HG03103 (cell line): ENCODE measurements around the gene PMF1.

Experiments used
- ATAC-seq: cut with Tn5 transposase; IDR thresholded peaks from one replicate; pipeline ENCODE4 v1.9.1; 2021; ENCODE audit warnings: low read depth; ENCODE audit not compliant: unreplicated experiment

The PMF1 gene

DNA sequence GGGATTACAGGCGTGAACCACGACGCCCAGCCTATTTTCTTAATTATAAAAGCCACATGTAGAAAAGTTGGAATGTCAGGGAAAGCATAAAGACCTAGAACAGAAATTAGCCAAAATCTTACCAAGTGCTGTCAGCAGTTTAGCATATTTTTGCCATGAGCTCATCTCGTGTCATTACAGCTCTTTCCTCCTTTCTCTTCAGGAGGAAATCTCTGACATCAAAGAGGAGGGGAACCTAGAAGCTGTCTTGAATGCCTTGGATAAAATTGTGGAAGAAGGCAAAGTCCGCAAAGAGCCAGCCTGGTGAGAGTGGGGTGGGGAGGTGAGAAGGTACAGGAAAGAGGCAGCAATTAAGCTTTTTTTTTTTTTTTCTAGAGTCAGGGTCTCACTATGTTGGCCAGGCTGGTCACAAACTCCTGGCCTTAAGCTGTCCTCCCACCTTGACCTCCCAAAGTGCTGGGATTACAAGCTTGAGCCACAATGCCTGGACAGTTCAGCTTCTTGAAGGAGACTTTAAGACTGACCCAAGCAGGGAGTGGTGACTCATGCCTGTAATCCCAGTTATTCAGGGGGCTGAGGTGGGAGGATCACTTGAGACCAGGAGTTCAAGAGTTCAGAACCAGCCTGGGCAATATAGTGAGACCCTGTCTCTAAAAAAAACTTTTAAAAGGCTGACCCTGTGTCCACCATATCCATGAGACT lies 20.8 kb downstream of the PMF1 start:
- no peak for ATAC-seq

DNA sequence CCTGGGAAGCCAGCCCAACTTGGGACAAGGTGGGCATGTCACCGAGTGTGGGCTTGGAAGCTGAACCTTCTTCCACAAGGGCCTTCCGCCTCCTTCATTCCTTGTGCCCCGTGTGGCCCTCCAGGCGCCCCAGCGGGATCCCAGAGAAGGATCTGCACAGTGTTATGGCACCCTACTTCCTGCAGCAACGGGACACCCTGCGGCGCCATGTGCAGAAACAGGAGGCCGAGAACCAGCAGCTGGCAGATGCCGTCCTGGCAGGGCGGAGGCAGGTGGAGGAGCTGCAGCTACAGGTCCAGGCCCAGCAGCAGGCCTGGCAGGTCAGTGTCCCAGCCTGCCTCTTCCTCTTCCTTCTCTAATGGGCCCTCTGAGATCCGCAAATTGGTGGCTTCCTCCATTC lies 23.4 kb downstream of the PMF1 start:
- no peak for ATAC-seq

DNA sequence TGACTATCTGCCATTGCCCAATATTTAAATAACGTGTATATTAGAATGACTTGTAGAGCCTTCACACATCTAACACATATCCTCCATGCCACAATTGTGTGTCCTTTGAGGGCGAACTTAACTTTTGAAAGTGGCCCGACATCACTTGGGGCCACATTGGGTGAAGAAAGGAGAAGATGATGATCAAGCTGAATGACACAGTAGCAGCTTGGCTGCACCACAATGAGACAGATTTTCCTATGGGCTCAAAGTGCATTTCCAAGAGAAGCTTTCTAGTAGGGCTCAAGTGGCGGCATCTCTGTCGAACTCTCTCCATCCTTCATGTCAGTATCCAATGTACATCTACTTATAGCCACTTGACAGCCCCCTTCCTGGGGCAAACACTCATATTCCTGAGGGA lies 25.4 kb downstream of the PMF1 start:
- no peak for ATAC-seq

DNA sequence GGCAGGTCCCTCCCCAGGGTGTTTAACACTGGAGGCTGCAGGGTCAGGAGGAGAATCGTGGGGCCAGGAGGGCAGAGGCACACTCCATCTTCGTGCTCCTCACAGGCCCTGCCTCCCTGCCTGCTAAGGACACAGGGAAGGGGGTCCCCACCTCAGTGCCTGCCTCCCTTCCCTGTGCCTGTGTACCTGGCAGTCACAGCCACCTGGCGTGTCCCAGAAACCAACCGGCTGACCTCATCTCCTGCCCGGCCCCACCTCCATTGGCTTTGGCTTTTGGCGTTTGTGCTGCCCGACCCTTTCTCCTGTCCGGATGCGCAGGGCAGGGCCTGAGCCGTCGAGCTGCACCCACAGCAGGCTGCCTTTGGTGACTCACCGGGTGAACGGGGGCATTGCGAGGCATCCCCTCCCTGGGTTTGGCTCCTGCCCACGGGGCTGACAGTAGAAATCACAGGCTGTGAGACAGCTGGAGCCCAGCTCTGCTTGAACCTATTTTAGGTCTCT lies 28.6 kb downstream of the PMF1 start:
- no peak for ATAC-seq

DNA sequence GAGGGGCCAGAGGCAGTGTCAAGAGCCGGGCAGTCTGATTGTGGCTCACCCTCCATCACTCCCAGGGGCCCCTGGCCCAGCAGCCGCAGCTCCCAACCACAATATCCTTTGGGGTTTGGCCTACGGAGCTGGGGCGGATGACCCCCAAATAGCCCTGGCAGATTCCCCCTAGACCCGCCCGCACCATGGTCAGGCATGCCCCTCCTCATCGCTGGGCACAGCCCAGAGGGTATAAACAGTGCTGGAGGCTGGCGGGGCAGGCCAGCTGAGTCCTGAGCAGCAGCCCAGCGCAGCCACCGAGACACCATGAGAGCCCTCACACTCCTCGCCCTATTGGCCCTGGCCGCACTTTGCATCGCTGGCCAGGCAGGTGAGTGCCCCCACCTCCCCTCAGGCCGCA lies 29.1 kb downstream of the PMF1 start, which contains the start of gene BGLAP:
TSS of gene BGLAP (plus strand) at position 259 of the 400 bp plus-strand sequence. CDS start at position 307, 48 bp downstream.
- ATAC-seq: no peak

DNA sequence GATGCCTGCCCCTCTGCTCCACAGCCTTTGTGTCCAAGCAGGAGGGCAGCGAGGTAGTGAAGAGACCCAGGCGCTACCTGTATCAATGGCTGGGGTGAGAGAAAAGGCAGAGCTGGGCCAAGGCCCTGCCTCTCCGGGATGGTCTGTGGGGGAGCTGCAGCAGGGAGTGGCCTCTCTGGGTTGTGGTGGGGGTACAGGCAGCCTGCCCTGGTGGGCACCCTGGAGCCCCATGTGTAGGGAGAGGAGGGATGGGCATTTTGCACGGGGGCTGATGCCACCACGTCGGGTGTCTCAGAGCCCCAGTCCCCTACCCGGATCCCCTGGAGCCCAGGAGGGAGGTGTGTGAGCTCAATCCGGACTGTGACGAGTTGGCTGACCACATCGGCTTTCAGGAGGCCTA lies 29.9 kb downstream of the PMF1 start:
- no peak for ATAC-seq

DNA sequence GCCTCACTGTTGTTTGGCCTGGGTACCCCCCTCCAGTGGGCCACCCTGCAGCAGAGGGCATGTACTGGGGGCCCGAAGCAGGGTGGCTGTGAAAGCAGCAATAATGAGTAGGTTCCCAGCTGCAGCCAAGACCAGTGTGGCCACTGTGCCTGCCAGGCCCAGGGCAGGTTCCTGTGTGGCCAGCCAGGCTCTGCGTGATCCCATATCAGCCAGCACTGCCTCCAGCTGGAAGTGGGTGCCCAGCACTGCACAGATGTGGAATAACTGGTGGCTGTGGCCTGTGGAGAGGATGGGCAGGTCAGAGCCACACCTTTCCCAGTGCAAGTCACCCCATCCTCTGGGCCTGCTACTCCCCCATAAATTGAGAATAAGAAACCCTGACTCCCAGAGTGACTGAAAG lies 31.3 kb downstream of the PMF1 start:
- ATAC-seq: no peak

DNA sequence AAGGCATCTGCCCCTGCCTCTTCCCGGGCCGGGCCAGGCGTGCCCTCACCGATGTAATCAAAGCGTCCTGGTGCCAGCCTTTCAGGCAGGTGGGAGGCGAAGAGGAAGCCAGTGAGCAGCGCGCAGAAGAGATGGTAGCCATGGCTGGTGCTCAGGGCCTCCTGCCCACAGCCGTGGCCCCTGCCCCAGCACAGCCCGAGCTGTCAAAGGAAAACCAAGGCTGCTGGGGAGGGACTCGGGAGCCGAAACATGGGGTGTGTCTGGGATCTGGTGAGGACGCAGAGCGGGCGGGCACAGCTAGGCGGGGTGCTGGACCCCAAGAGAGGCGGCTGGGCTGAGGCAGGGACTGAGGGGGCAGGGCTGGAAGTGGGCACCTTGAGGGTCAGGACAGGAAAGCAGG lies 31.9 kb downstream of the PMF1 start:
- ATAC-seq: no peak

DNA sequence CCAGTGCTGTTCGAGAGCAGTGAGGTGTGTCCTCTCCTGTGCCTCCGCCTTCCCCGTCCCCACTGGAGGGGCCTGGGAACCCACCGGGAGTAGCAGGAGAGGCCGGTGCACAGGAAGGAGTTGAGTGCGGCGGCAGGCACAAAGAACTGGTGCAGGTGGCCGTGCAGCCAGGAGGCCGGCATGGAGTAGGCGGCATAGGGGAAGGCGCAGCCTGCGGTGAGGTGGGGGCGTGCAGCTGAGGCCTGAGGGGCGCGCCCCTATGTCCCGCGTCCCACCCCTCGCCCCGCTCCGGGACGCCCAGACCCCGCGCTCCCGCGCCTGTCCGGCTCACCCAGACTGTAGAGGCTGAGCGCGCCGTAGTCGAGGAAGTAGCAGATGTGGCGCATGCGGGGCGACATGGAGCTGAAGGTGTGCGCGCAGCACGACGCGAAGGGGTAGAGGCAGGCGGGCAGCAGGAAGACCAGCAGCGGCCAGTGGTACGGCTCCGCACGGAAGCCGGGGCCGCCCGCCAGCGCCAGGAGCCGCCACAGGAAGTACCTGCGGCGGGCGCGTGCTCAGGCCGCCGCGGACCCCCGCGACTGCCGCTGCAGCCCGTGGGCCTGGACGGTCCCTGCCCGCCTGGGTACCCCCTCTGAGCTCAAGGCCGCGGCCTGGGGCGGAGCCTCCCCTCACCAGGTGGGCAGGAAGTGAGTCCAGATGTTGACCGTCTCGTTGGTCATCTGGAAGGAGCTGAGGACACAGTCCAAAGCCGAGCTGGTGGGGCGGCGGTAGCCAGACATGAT lies 32.8 kb downstream of the PMF1 start:
- ATAC-seq: no peak

DNA sequence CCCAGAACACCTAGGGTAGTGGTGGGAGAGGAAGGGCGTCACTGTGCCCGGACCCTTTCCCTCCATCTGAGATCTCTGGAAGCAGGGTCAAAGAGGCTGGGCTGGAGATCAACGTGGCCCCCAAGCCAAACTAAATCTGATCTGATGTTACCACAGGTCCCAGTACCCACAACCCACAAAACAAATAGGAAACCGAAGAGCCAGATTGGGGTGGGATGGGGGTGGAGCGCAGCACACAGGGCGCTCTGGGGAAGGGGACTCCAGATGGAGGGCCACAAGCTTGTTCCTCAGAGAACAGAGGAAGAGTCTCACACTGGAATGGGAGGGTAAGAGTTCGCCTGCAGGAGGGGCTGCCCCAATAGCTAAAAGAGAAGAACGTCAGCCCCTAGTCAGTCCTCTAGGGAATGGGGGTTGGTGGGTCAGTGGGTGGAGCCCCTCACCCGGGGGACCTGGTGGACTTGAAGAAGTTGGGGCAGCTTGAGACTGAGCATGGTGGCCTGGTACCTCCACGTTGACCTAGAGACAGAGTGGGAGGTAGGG lies 33.5 kb downstream of the PMF1 start:
- no peak for ATAC-seq

DNA sequence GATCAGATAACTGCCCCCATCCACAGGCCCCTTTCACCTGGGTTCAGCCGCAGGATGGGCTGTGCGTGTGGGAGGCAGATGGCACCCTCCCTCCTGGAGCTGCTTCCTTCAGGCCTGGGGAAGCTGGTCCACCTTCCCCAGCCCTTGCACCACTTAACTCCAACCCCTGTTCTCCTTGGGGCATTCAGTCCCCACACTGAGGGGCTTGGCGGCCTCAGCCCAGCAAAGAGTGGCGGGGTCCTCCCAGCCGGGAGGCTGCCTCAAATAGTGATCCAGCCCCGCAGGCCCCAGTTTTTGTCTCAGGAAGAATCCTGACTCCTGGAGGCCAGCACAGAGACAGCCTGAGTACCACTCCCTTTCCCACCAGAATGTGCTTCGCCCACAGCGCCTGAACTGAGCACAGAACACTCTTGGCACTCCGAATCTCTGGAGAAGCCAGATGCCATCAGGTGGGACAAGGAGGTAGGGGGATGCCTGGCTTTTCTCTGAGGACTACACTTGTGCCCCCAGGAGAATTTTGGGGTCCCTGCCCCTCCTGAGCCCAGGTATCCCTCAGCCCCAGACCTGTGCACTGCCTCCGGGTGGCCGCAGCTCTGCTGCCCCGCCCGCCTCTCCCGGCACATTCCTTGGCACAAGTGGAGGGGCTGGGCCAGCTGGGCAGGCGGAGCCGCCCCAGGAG lies 34.1 kb downstream of the PMF1 start:
- ATAC-seq: no peak

DNA sequence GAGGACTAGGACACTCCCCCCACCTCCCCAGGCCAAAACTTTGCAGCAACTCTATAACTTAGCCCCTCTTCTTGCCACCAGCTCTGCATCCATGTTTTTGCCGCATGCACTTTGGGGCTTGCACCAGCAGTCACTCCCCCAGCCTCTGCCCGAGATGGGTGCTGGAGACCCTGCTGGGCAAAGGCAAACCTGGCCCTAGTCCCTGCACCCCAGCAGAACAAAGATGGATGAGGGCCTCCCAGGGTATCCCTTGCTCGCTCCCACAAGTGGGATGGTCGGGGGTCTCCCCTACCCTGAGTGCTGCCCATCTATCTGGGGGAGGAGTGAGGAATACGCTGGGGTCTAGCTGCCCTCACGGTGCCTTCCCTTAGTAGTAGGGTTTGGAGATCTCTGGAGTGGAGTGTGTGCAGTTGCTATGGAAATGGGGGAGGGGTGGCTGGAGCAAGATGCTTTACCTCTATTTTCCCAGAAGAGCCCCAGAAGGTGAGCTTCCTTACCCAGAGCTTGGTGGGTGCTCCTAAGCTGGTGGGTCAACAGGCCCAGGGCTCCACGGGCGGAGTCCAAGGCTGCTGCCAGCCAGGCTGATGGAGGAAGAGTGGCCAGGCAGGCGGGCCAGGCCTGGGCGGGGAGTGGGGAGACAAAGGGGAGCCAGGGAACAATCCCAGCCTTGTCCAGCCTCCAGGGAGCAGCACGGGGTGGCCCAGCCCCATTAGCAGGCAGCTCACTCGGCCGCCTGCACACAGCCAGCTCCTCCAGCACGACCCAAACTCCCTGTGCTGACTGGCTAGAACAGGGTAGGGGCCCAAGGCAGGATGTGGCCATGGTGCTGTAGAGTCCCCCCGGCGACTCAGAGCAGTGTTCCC lies 34.9 kb downstream of the PMF1 start, which contains the start of gene PAQR6:
TSS of gene PAQR6 (minus strand) at position 597 of the 863 bp plus-strand sequence. CDS start 1,325 bp downstream, outside the sequence.
- ATAC-seq: no peak

DNA sequence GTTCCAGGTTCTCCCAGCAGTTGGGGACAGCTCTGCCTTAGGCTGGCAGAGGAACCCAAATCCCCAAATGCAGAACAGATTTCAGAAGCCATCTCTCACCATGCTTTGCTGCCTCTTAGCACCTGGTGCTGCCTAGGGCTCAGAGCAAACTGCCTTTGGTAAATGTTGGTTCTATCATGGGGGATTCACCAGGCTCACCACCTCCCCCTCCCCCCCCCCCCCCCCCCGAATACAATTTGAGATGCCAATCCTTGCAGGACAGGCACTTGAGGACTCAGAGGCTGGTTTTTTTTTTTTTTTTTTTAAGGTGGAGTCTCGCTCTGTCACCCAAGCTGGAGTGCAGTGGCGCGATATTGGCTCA lies 35.5 kb downstream of the PMF1 start:
- no peak for ATAC-seq

DNA sequence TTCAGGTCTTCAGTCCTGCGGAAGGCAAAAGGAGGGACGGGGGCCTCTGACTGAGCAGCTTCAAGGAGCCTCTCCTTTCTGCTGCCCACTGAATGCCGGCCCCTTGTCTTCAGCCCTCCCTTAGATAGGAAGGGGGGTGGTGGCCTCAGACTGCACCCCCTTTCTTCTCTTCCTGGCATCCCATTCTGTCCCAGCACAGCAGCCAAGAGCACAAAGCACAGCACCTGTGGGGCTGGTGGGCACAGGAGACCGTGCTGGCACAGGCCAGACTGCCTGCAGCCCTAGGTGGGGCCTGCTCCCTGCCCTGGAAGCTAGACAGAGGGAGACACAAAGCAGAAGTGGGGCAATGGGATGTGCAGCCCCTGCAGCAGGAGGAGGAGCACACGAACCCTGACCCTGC lies 36.8 kb downstream of the PMF1 start:
- no peak for ATAC-seq

DNA sequence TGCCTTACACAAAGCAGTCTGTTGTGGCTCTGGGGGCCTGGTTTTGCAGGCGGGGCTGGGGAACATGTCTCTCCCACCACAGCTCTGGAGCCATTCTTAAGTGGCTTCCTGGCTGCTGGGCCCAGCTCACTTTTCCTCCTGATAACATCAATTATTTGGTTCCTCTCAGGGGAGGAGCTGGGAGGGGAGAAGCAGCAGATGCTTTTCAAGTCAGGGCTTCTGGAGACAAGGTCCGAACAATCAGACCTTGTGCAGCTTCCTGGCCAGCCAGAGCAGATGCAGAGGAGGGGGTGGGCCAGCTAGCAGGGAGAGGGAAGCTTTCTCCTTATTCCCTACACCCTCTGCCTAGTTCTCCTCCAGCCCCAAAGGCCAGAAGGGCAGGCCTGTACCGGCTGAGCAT lies 38.7 kb downstream of the PMF1 start:
- no peak for ATAC-seq

DNA sequence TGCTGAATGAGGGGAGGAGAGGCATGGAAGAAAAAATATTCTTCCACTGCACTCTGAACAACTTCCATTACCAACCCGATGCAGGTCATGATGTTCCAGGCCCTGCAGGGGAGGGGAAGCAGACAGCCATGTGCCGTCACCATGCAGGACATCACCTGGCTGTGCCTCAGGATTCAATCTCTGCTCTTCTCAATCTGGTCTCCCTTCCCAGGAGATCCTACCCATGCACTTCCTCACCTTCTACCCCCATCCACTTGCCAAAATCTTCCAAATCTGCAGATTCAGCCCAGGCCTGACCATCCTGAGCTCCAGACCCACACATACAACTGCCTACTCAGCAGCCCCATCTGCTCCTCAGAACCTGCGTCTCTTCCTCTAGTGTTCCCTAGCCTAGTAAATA lies 40.8 kb downstream of the PMF1 start:
- no peak for ATAC-seq

DNA sequence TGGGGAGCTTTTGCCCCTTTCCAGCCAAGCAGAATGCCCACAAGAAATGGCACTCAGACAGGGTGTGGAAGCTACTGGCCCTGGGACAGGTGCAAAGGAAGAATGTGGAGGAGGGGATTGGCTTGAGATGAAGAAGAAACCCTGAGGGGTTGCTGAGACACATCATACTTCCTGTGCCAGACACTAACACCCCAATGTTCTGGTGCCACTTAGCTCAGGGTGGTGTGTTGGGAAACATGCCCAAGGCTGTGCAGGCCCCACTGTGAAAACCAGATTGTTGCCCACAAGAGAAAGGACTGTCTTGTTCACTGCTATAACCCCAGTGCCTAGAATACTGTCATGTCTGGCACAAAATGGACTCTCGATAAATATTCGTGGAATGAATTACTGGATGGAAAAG lies 44.9 kb downstream of the PMF1 start:
- no peak for ATAC-seq

DNA sequence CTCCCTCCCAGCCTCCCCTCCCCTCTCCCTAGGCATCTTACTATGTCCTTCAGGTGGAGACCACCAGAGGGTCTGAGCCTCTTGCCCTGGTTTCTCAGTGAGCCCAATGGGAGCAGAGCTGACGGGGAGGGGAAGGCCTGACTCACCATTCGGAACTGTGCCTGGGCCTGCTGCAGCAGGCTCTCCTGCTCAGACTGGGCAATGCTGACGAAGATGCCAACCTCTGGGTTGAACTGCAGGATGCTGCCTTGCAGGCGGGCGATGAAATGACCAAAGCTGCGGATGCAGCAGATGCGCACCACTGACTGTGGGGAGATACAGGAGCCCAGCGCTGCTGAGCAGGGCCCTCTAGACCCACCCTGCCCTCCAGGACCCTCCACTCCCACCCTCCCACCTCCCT lies 46.1 kb downstream of the PMF1 start:
- no peak for ATAC-seq

DNA sequence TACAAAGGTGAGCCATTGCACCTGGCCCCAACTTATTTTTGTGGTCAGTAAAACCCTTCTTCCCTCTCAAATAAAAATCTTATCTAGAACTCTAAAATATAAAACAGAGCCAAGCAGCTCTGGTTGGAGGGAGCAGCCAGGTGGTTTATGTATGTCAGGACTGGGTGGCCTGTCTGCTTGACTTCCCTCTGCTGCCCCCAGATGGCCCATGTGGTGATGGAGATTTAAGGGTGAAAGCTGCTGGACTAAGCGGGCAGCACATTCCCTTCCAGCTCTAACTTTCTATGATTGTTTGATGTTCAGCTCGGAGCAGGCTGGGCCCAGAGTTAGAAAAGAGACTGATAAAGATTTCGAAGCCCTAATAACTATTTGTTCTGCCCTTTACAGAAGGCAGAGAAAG lies 47.0 kb downstream of the PMF1 start:
- no peak for ATAC-seq

DNA sequence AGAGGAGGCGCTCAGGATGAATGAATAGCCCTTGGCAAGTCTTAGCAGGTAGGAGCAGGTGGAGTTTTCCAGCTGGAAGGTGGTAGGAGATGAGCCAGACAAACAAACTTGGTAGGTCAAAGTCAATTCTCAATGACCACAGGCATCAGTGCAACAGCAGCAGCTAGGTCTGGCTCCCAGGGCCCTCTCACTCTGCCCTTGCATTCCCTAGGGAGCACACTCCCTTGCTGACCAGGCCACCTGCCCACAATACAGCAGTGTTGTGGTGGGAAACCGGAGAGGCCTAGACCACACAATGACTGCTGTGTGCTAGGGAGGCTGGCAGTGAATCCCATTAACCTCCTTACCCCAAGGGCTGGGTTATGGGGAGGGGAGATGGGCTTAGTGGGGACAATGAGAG lies 48.1 kb downstream of the PMF1 start:
- ATAC-seq: no peak
